ENCODE data around the gene RAB10. TPM values are rescaled to one million over a fixed set of nuclear protein-coding genes. Genes with fewer than 3 reads are reported as not detected.
"Not testable (repeated sequence)": the region's sequence is repeated elsewhere in the genome, so short reads cannot be mapped to it uniquely, and the experiment has no call there.

Gene RAB10
- polyA plus RNA-seq, 1 donor (not counting 4 experiments of a cell fraction or from before 2014, with no cell fraction given): 252 TPM

GRCh38 chr2:26165403-26165802 is 131.5 kb downstream of the RAB10 start:
- no peak for FAIRE-seq
- TF ChIP-seq EZH2 (IDR thresholded peaks at IDR 0.05; ENCODE audit: low read length) (no peak), CTCF (optimal IDR thresholded peaks at IDR 0.05 in 1 of 3, IDR thresholded peaks at IDR 0.05 in 1 of 3, conservative IDR thresholded peaks at IDR 0.05 in 1 of 3; ENCODE audit: extremely low read depth in 1 of 3, insufficient read depth in 2 of 3, low read length in 3 of 3) (no peak)
- no peaks in the 10 kb centered on the region for H3K9me1 ChIP-seq (ENCODE audit: control insufficient read depth, extremely low read depth, insufficient read depth, low read length)
- no peak overlapping the region for H3K4me2 ChIP-seq (ENCODE audit: control insufficient read depth, extremely low read depth, insufficient read depth, low read depth, low read length)
- H3K79me2 ChIP-seq (ENCODE audit: control insufficient read depth, insufficient read depth, low read length): no peaks in the 10 kb centered on the region
- H3K27ac ChIP-seq (ENCODE audit: control insufficient read depth, insufficient read depth, low read length): no peak overlapping the region
- H3K4me3 ChIP-seq (ENCODE audit: control insufficient read depth in 2 of 3, extremely low read depth in 1 of 3, insufficient read depth in 2 of 3, low read depth in 1 of 3, low read length in 3 of 3): no peak overlapping the region
- H3K36me3 ChIP-seq (ENCODE audit: control insufficient read depth in 2 of 2, extremely low read depth in 1 of 2, insufficient read depth in 2 of 2, low read length in 2 of 2): no peaks in the 10 kb centered on the region
- H3K27me3 ChIP-seq (ENCODE audit: control insufficient read depth, extremely low read depth, insufficient read depth, low read length): no peaks in the 10 kb centered on the region
- H2AFZ ChIP-seq (ENCODE audit: control insufficient read depth, low read length): no peak overlapping the region
- no peak for DNase-seq (ENCODE audit: low read depth, low spot score)
- H3K9me3 ChIP-seq (ENCODE audit: control insufficient read depth, low read depth, low read length): no peaks in the 10 kb centered on the region
- dilution Hi-C loops (cut with MboI; ENCODE audit: extremely low pct_ligation_motif_present, low sequenced_read_pairs): no loop called here
- H3K9ac ChIP-seq (ENCODE audit: control insufficient read depth, extremely low read depth, insufficient read depth, low read length): no peak overlapping the region
- H4K20me1 ChIP-seq (ENCODE audit: control insufficient read depth, extremely low read depth, insufficient read depth, low read length): no peaks in the 10 kb centered on the region
- no peaks in the 10 kb centered on the region for H3K4me1 ChIP-seq (ENCODE audit: control insufficient read depth, extremely low read depth, insufficient read depth, low read length)

- DNase-seq (ENCODE audit: low read depth, low spot score); H3K4me2 ChIP-seq (ENCODE audit: control insufficient read depth, extremely low read depth, insufficient read depth, low read depth, low read length); H3K27ac ChIP-seq (ENCODE audit: control insufficient read depth, insufficient read depth, low read length); H3K36me3 ChIP-seq (ENCODE audit: control insufficient read depth in 2 of 2, extremely low read depth in 1 of 2, insufficient read depth in 2 of 2, low read length in 2 of 2); H2AFZ ChIP-seq (ENCODE audit: control insufficient read depth, low read length); H3K4me1 ChIP-seq (ENCODE audit: control insufficient read depth, extremely low read depth, insufficient read depth, low read length); H3K79me2 ChIP-seq (ENCODE audit: control insufficient read depth, insufficient read depth, low read length); dilution Hi-C loops (cut with MboI; ENCODE audit: extremely low pct_ligation_motif_present, low sequenced_read_pairs); H3K4me3 ChIP-seq (ENCODE audit: control insufficient read depth in 2 of 3, extremely low read depth in 1 of 3, insufficient read depth in 2 of 3, low read depth in 1 of 3, low read length in 3 of 3); H4K20me1 ChIP-seq (ENCODE audit: control insufficient read depth, extremely low read depth, insufficient read depth, low read length); H3K27me3 ChIP-seq (ENCODE audit: control insufficient read depth, extremely low read depth, insufficient read depth, low read length); H3K9me3 ChIP-seq (ENCODE audit: control insufficient read depth, low read depth, low read length); FAIRE-seq; H3K9ac ChIP-seq (ENCODE audit: control insufficient read depth, extremely low read depth, insufficient read depth, low read length); H3K9me1 ChIP-seq (ENCODE audit: control insufficient read depth, extremely low read depth, insufficient read depth, low read length): not testable (repeated sequence)
Measured at GRCh38 chr2:26166541-26166940, 132.7 kb downstream of the RAB10 start.

- Histone ChIP-seq H3K27me3 (ENCODE audit: control insufficient read depth, extremely low read depth, insufficient read depth, low read length) (peaks cover 7% of the 10 kb centered on the region), H3K4me1 (ENCODE audit: control insufficient read depth, extremely low read depth, insufficient read depth, low read length) (no peaks in the 10 kb centered on the region), H4K20me1 (ENCODE audit: control insufficient read depth, extremely low read depth, insufficient read depth, low read length) (no peaks in the 10 kb centered on the region), H3K9me1 (ENCODE audit: control insufficient read depth, extremely low read depth, insufficient read depth, low read length) (no peaks in the 10 kb centered on the region), H3K4me2 (ENCODE audit: control insufficient read depth, extremely low read depth, insufficient read depth, low read depth, low read length) (no peak overlapping the region), H3K27ac (ENCODE audit: control insufficient read depth, insufficient read depth, low read length) (no peak overlapping the region), H3K9ac (ENCODE audit: control insufficient read depth, extremely low read depth, insufficient read depth, low read length) (no peak overlapping the region), H2AFZ (ENCODE audit: control insufficient read depth, low read length) (no peak overlapping the region), H3K79me2 (ENCODE audit: control insufficient read depth, insufficient read depth, low read length) (no peaks in the 10 kb centered on the region), H3K36me3 (ENCODE audit: control insufficient read depth in 2 of 2, extremely low read depth in 1 of 2, insufficient read depth in 2 of 2, low read length in 2 of 2) (no peaks in the 10 kb centered on the region), H3K4me3 (ENCODE audit: control insufficient read depth in 2 of 3, extremely low read depth in 1 of 3, insufficient read depth in 2 of 3, low read depth in 1 of 3, low read length in 3 of 3) (no peak overlapping the region), H3K9me3 (ENCODE audit: control insufficient read depth, low read depth, low read length) (no peaks in the 10 kb centered on the region)
- no peak for FAIRE-seq
- dilution Hi-C loops (cut with MboI; ENCODE audit: extremely low pct_ligation_motif_present, low sequenced_read_pairs): no loop called here
- DNase-seq (ENCODE audit: low read depth, low spot score): no peak
- TF ChIP-seq CTCF (optimal IDR thresholded peaks at IDR 0.05 in 1 of 3, IDR thresholded peaks at IDR 0.05 in 1 of 3, conservative IDR thresholded peaks at IDR 0.05 in 1 of 3; ENCODE audit: extremely low read depth in 1 of 3, insufficient read depth in 2 of 3, low read length in 3 of 3) (no peak), EZH2 (IDR thresholded peaks at IDR 0.05; ENCODE audit: low read length) (no peak)
Measured at GRCh38 chr2:26168785-26169184, 134.9 kb downstream of the RAB10 start.

Data from keratinocyte (primary cell).